ENCODE results near the gene ZNF396.

Gene ZNF396

GRCh38 chr18:35322486-35323458 is 54.4 kb downstream of the ZNF396 start:
- H3K27ac ChIP-seq, result no peak overlapping the region
- no peak for TF ChIP-seq CTCF (conservative IDR thresholded peaks at IDR 0.05)
- no peak for TF ChIP-seq ZFX (IDR thresholded peaks at IDR 0.05)
